Measurements from ENCODE around the gene XKR7. TPM values are rescaled to one million over a fixed set of nuclear protein-coding genes. Genes with fewer than 3 reads are reported as not detected.
A peak's percentile ranks its signal among the peaks of the same experiment; 100 is the strongest.
"Not testable (repeated sequence)": the region's sequence is repeated elsewhere in the genome, so short reads cannot be mapped to it uniquely, and the experiment has no call there.

The XKR7 gene
- 4.5 and 4.9 TPM in 2 replicates for total RNA-seq
- long read RNA-seq = 0 reads

DNA sequence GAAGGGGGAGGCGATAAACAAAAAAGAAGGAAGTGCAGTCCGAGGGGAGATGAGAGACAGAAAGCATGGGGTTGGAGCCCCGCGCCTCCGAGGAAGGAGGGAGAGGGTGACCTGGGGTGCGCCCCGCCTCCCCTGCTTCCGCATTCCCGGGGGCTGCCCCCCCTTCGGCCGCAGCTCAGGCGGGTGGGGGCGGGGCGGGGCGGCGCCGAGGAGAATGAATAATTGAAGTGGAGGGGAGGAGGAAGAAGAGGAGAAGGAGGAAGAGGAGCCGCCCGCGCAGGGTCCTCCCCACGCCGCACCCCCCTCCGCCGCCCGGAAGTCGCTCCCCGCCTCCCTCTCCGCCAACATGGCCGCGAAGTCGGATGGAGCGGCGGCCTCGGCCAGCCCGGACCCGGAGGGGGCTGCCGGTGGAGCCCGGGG is at the start of gene XKR7:
Gene XKR7, plus strand, starts transcription at position 322 of the 420 bp plus-strand sequence. Its CDS starts 25 bp downstream, at position 347.
- peaks cover 15% of the 10 kb centered on the region for H3K4me1 Mint-ChIP-seq
- H3K9me3 Mint-ChIP-seq = no peaks in the 10 kb centered on the region
- H3K36me3 Mint-ChIP-seq (ENCODE audit: low read depth) = no peaks in the 10 kb centered on the region
- TF ChIP-seq CTCF (conservative IDR thresholded peaks at IDR 0.05) = no peak
- H3K27ac Mint-ChIP-seq (ENCODE audit: unreplicated experiment) = no peak within 1 kb of the TSS
- peaks cover 95% of the 10 kb centered on the region for H3K27me3 Mint-ChIP-seq (ENCODE audit: low read depth)
- peak; percentile 23 for DNase-seq (ENCODE audit: low read depth, low spot score)
- H3K4me3 Mint-ChIP-seq = peak within 1 kb of the TSS; percentile 86

DNA sequence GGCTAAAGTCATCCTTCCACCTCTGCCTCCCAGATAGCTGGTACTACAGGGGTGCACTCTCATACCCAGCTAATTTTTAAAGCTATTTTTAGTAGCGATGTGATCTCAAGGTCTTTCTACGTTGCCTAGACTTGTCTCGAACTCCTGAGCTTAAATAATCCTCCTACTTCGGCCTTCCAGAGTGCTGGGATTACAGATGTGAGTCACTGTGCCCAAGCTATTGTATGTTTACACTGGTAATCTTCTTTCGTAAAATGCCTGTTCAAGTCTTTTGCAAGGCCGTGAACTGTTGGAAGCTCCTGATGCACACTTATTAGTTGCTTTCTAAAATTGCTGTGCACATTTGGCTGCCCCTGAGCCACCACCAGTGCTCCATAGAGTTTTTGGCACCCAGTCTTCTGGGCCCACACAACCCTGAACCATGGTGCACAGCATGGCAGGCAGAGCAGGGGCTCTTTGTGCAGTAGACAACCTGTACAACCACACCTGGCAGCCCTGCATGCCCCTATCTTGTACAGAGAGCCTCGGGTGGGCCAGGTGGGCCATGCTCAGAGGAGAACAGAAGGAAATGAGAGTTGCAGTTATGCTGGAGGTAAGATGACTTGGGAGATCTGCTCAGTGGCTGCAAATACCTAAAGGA is 49.4 kb upstream of the XKR7 start:
- DNase-seq (ENCODE audit: low read depth, low spot score) = no peak
- peaks cover 10% of the 10 kb centered on the region for H3K27me3 Mint-ChIP-seq (ENCODE audit: low read depth)
- peaks cover 3% of the 10 kb centered on the region for H3K4me1 Mint-ChIP-seq
- H3K27ac Mint-ChIP-seq (ENCODE audit: unreplicated experiment) = no peak overlapping the region
- no peaks in the 10 kb centered on the region for H3K9me3 Mint-ChIP-seq
- TF ChIP-seq CTCF (conservative IDR thresholded peaks at IDR 0.05) = no peak
- no peaks in the 10 kb centered on the region for H3K36me3 Mint-ChIP-seq (ENCODE audit: low read depth)
- no peak overlapping the region for H3K4me3 Mint-ChIP-seq

DNA sequence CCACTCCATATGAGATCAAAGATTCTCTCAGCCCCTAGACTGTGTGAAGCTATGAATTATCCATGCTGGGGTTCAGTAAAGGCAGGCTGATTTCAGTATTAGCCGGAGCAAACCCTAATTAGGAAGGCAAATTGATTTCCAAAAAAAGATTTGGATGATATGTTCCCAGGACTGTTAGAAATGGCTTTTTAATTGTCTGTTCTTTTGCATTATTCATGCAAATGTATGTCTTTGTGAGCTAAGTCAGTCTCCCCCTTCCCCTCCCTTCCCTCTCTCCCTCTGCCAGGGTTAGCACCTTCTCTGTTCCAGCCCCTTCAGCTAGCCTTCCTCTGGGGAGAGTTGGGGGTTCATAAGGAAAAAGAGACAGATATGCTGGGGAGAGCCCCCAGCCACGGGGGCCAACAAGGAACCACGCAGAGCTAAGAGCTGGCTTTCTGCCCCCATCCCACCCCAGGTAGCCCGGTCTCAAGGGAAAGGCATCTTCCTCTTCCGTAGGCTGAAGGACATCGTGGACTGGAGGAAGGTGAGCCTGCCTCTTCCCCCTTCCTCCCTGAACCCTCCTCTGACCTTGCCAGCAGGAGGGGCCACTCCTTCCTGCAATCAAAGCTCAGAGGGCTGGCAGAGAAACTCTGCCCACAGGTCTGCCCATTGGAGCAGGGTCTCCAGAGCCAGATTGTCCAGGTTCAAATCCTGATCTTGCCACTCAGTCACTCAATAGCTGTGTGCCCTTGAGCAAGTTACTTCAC is 48.4 kb upstream of the XKR7 start:
- no peak for TF ChIP-seq CTCF (conservative IDR thresholded peaks at IDR 0.05)
- no peaks in the 10 kb centered on the region for H3K36me3 Mint-ChIP-seq (ENCODE audit: low read depth)
- H3K9me3 Mint-ChIP-seq = no peaks in the 10 kb centered on the region
- H3K27me3 Mint-ChIP-seq (ENCODE audit: low read depth) = peaks cover 10% of the 10 kb centered on the region
- H3K27ac Mint-ChIP-seq (ENCODE audit: unreplicated experiment) = no peak overlapping the region
- DNase-seq (ENCODE audit: low read depth, low spot score) = no peak
- no peak overlapping the region for H3K4me3 Mint-ChIP-seq
- peaks cover 3% of the 10 kb centered on the region for H3K4me1 Mint-ChIP-seq

DNA sequence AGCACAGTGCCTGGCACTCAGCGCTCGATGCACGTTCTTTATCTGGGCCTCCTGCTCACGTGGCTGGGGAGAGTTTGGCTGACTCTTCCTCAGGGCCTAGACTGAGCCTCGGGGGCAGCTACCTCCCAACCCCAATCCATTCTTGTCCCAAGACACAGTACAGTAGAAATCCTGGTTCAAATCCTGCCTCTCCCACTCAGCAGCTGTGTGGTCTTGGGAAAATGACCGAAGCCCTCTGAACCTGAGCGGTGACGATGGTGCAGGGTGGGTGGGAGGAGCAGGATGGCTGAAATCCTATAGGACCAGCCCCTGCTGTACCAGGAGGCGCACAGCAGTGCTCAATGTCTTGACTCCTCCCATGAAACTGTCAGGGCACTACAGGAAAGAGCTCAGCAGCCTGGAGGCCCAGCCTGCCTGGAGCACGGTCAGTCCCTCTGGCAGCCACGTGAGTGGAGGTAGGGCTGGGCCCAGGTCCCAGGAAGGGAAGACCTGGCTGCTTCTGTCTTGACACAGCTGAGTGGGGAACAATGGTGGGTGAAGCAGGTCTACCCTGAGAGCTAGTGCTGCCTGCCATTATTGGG is 47.6 kb upstream of the XKR7 start:
- DNase-seq (ENCODE audit: low read depth, low spot score) = no peak
- H3K9me3 Mint-ChIP-seq = no peaks in the 10 kb centered on the region

GRCh38 chr20:31921480-31921879 is 46.5 kb upstream of the XKR7 start:
- DNase-seq (ENCODE audit: low read depth, low spot score); H3K9me3 Mint-ChIP-seq; H3K27ac Mint-ChIP-seq (ENCODE audit: unreplicated experiment); H3K4me3 Mint-ChIP-seq; H3K36me3 Mint-ChIP-seq (ENCODE audit: low read depth); H3K4me1 Mint-ChIP-seq: not testable (repeated sequence)
- H3K27me3 Mint-ChIP-seq (ENCODE audit: low read depth) = peaks cover 15% of the 10 kb centered on the region

More for the DNA sequence above, 47.6 kb upstream of the XKR7 start:
- peaks cover 3% of the 10 kb centered on the region for H3K4me1 Mint-ChIP-seq
- TF ChIP-seq CTCF (conservative IDR thresholded peaks at IDR 0.05) = no peak
- H3K4me3 Mint-ChIP-seq = no peak overlapping the region
- no peaks in the 10 kb centered on the region for H3K36me3 Mint-ChIP-seq (ENCODE audit: low read depth)
- H3K27me3 Mint-ChIP-seq (ENCODE audit: low read depth) = peaks cover 10% of the 10 kb centered on the region
- no peak overlapping the region for H3K27ac Mint-ChIP-seq (ENCODE audit: unreplicated experiment)

GRCh38 chr20:31922181-31922580 is 45.8 kb upstream of the XKR7 start:
- no peak overlapping the region for H3K4me3 Mint-ChIP-seq
- DNase-seq (ENCODE audit: low read depth, low spot score) = no peak
- H3K9me3 Mint-ChIP-seq = no peaks in the 10 kb centered on the region
- no peak for TF ChIP-seq CTCF (conservative IDR thresholded peaks at IDR 0.05)
- no peak overlapping the region for H3K27ac Mint-ChIP-seq (ENCODE audit: unreplicated experiment)
- peaks cover 17% of the 10 kb centered on the region for H3K27me3 Mint-ChIP-seq (ENCODE audit: low read depth)
- H3K36me3 Mint-ChIP-seq (ENCODE audit: low read depth) = no peaks in the 10 kb centered on the region
- peaks cover 3% of the 10 kb centered on the region for H3K4me1 Mint-ChIP-seq
